Skeletal muscle cell (primary cell): ENCODE results near the gene RASD1.

Experiments
- DNase-seq: peaks from one replicate; pipeline ENCODE4 v3.0.0-alpha.2; 2010; ENCODE audit warnings: low read depth
- H3K4me3 ChIP-seq: 2 replicates; pipeline ENCODE4 v1.5.1; 2011; ENCODE audit warnings: low read depth, mild to moderate bottlenecking, control low read depth, low read length, moderate library complexity

Gene RASD1

DNA sequence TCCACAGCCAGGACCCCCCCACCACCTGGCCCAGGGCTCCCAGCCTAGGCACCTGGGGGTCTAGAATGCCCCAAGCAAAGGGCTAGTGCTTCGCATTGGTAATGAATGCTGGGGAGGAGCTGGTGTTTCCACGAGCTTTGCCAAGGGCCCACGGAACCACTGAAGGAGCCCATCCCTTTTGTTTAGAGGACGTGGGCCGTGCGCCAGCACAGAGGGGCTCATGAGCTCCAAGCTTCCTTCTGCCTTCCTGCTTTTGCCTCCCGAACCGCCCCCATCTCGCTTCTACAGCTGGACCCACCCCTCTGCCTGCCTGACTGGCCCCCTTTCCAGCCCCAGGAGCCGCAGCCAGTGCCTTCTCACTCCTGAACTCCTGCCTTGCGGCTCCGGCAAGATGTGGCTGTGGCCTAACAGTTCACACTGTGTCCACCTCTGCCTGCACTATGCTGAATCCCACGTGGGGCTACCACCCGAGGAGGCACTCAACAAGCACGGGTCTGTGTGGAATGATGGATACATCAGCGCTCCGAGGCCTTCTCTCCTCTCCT lies 31.8 kb upstream of the RASD1 start:
- no peak overlapping the region for H3K4me3 ChIP-seq
- no peak for DNase-seq

DNA sequence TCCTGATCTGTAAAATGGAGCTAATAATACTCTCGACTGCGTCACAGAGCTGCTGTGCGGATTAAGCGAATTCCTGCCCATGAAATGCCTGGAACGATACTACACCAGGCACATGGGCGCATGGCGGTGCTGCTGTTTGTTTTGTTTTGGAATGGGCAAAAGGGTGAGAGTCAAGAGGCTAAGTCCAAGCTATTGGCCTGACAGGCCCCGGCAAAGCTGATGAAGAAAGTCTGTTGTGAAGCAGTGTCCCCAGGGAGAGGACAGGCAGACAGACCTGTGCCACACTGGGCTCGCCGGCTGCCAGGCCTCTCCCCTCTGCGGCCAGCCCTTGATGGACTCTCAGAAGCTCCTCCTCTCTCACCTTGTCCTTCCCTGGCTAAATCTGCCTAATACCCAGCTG lies 31.3 kb upstream of the RASD1 start:
- H3K4me3 ChIP-seq: no peak overlapping the region

DNA sequence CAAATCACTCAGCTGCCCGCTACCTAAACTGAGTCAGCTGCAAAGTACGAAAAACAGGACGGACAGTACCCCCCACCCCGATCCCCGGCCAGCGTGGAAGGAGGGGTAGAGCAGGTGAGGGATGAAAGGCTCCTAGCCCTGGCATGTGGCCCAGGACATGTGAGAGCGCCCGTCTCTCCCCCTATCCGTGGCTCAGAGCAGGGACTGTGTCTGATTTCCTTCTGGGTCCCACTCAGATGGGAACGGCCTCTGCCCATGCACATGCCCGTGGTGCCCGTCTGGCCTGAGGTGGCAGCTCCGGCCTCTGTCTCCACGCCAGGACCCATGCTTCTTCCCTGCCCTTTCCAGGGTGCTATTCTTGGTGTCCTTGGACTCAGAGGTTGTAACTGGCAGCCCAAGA lies 30.2 kb upstream of the RASD1 start:
- no peak for DNase-seq
- H3K4me3 ChIP-seq: no peak overlapping the region

More for the DNA sequence above, 31.3 kb upstream of the RASD1 start:
- no peak for DNase-seq

DNA sequence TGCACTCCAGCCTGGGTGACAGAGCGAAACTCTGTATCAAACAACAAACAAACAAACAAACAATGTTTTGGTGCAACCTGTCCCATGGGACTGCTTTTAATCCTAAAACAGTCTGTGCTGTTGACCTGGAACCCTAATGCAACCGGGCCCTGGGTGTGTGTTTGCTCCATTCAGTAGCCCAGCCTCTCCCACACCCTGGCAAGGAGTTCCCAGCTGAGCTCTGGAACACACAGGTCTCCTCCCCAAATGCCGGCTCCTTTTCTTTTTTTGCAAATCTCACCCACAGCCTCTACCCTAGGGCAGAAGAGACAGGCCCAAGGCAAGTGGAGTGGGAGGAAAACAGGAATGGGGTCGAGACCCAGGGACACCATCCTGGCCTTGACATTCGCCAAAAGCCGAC lies 29.8 kb upstream of the RASD1 start:
- no peak overlapping the region for H3K4me3 ChIP-seq
- DNase-seq: no peak

DNA sequence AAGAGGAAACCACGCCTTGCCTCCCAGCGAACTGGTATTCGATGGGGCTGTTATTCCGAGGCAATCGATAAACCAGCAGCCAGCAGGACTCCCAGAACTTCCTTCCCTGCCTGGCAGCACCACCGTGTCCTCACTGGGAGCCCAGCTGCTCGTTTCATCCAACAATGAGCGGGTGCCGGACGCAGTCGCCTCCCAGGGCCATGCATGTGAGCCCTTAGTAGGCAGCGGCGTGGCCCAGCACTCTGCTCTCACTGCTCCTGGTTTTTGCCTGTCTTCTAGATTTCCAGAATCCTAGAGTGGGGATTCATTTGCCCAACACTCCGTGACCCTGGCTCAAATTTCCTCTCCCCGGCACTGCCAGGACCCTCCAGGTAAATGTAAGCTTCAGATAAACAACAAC lies 29.1 kb upstream of the RASD1 start:
- no peak overlapping the region for H3K4me3 ChIP-seq

DNA sequence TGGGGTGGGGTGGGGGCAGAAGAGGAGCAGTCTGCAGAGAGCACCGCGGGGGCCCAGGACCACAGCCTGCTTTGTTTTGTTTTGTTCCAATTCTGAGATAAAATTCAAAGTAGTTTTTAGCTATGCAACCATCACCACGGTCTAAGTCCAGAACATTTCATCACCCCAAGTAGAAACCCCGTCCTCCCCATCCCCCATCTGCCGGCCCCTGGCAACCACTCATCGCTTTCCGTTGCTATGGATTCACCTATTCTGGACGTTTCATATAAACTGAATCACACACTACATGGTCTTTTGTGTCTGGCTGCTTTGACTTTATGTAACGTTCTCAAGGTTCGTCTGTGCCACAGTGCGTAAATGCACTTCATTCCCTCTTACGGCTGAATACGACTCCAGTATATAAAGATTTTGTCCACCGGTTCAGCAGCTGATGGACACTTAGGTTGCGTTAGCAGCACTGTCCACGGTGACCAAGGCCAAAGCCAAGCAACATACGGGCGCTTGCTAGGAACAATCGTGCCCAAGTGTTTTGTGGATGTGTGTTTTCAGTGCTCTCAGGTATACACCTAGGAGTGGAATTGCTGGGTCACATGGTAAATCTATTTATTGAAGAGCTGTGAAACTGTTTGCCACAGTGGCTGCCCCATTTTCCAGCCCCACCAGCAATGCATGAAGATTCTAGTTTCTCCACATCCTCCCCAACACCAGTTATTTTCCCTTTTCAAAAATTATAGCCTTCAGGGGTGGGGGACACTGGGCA lies 27.7 kb upstream of the RASD1 start:
- no peak overlapping the region for H3K4me3 ChIP-seq
- DNase-seq: no peak

More for the DNA sequence above, 29.1 kb upstream of the RASD1 start:
- DNase-seq: no peak

DNA sequence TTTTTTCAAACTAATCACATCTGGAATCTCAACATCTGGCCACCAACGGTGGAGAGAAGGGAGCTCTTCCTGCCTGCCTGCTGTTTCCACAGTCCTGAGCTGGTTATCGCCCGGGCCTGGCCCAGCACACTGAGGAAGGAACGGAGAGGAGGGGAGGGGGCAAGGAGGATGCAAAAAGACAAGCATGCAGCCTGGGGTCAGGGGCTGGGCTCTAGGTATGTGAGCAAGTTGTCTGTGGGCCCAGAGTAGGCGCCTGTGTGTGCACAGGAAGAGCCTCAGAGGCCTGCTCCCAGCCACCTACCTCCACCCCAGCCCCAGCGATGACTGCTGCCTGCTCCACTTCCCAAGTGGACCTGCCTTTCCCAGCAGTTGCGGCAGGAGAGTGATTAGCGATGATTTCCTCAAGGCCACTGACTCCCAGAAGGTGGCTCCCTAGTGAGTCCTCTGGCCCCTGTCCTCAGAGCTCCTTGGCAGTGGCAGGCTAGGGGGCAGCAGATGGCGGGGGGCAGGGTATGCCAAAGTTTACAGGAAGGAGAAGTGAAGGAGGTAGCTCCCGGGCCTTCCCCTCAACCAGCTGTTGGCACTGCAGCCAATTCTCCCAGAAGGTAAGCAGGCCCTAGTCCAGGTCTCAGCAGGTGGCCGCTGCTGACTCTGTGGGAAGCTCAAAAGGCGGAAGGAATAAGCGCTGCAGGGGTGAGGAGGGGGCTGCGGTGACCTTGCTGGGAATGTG lies 27.0 kb upstream of the RASD1 start:
- no peak for DNase-seq
- no peak overlapping the region for H3K4me3 ChIP-seq

DNA sequence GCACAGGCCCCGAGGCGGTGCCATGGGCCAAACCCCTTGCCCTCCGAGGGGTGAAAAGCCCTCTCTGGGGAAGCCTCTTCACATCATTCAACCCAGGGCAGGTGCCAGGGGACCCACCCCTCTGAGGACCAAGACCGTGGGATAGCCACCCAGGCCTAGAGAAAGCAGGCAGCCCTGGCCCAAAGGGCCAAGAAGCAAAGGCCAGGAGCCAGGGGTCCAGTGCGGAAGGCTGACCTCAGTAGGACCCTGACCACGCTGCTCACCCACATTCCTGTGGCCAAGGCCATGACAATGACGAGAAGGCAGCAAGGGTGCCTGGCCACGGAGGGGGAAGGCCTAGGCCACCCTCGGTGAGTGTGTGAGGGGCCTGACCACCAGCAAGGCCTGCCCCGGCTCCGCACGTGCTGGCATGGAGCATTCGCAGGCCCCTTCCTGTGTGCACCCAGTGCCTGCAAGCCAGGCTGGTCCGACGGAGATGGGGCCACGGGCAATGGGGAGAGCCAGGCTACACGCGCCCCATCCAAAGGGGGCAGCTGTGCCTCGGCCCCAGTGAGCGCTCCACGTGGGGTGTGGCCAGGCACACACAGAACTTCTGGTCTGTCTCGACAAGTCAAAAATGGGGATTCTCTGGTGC lies 24.5 kb upstream of the RASD1 start:
- H3K4me3 ChIP-seq: no peak overlapping the region
- DNase-seq: no peak

DNA sequence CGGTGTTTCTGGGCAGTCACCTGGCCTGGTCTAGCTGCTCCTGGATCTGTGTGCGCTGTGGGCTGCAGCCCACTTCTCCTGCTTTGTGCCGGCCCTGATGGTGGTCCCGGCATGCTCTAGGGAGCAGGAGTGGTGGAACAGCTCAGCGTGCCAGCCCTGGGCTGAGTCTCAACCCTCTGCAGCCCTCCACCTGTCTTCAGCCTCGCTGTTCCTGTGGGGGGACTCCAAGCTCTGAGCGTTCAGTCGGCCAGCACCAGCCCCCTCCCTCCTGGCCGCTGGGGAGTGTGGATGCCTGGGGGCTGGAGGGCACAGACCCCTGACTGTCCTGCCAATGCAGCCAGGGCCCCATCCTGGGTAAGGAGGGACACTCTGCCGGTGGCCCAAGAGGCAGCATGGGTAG lies 23.7 kb upstream of the RASD1 start:
- no peak overlapping the region for H3K4me3 ChIP-seq

DNA sequence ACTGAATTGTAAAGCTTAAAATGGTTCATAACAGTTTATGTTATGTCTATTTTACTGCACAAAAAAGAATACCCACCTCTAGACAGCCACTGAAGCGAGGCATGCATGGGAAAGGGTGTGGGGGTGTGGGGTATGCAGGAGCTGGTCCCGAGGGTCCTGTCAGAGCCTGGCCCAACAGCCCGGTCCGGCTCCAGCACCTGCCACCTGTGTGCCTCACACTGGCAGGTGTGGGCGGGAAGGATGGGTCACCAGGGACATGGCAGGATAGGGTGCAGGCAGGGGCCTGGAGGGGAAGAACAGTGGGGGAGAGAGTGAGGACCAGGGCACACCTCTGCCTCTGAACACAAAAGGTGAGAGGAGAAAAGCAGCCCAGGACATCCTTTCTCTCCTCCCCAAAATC lies 22.8 kb upstream of the RASD1 start:
- DNase-seq: no peak
- H3K4me3 ChIP-seq: no peak overlapping the region

More for the DNA sequence above, 23.7 kb upstream of the RASD1 start:
- DNase-seq: no peak

DNA sequence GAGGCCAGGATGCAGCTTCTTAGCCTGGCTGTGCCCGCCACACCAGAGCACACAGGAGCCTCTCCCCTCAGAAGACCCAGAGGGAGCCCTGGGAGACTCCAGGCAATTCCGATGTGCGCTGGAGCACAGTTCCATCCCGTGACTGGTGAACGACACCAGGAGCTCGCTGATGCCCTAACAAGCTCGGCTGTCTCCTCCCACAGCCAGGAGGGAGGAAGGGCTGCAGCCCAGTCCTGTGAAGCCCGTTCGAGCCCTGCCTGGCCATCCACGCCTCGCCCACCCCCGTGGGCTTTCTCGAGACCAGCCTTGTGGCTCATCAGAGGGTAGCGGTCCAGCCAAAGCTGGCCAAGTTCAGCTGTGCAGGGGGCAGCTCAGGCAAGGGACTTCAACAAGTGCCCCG lies 21.8 kb upstream of the RASD1 start:
- DNase-seq: no peak
- no peak overlapping the region for H3K4me3 ChIP-seq

DNA sequence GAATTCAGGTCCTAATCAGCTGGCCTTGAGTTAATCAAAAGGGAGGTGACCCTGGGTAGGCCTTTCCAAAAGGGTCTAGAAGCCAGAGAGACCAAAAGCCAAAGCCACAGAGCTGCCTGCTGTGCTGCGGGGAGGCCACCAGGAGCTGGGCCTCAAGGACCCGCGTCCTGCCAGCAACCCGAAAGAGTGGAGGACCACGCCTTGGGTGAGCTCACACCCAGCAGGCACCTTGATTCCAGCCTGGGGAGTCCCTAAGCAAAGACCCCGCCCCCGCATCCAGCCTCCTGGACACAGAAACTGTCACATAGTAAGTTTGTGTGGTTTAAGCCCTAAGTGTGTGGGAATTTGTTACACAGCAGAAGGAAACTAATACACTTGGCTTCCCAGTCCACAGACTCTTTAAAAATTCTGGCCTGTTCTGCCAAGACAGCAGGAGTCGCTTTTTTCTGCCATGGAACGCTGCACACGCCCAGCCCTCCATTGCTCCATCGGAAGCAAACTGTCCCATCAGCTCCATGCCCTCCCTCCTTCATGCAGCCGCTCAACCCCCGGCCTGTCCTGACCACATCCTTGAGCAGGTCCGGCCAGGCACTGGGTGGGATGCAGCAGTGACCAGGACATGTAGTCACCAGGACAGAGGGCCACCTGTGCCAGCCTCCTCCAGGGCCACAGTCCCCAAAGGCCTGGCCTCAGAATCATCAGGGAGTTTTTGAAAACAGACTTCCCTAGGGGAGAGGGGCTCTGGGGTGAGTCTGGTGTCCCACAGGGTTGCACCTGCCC lies 20.9 kb upstream of the RASD1 start:
- DNase-seq: no peak
- no peak overlapping the region for H3K4me3 ChIP-seq

DNA sequence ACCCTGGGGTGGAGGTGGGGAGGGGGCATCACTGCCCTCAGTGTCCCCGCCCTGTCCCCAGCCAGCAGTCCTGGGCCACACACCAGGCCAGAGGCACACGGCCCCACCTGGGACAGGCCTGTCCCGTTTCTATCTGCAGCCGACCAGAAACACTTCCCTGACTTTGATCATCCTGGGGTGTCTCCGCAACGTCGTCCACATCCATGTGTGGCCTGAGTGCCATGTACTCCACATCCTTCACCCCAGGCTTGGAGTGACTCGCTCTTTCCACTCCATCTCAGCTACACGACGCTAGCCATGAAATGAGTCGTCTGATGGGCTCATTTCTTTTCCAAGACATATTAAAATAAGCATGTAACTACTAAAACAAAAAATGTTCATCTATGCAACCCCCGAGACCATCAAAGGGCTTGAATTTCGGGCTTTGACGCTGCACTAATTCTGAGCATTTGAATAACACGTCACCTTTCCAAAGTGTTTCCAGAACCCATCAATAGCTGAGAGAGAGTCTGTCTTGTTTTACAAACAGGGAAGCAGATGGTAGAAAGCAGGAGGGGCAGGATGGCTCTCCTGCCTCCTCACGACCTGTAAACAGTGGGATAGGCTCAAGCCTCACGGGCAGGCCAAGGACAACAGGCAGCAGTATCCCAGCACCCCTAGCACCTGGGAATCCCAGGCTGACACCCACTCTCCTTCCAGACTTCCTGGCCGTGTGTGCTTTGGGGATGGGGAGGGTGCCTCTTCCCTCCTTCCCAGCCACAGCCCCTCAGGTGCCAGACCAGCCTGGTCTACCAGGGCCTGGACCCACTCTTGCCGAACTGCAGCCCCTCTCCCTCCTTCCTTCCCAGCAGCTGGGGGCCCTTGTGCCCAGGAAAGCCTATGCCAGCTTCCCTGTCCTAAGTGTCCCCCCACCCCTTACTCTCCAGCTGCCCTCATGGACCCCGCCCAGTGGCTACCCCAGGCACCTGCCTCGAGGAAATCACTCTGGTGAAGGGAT lies 20.0 kb upstream of the RASD1 start:
- H3K4me3 ChIP-seq: no peak overlapping the region
- DNase-seq: no peak

DNA sequence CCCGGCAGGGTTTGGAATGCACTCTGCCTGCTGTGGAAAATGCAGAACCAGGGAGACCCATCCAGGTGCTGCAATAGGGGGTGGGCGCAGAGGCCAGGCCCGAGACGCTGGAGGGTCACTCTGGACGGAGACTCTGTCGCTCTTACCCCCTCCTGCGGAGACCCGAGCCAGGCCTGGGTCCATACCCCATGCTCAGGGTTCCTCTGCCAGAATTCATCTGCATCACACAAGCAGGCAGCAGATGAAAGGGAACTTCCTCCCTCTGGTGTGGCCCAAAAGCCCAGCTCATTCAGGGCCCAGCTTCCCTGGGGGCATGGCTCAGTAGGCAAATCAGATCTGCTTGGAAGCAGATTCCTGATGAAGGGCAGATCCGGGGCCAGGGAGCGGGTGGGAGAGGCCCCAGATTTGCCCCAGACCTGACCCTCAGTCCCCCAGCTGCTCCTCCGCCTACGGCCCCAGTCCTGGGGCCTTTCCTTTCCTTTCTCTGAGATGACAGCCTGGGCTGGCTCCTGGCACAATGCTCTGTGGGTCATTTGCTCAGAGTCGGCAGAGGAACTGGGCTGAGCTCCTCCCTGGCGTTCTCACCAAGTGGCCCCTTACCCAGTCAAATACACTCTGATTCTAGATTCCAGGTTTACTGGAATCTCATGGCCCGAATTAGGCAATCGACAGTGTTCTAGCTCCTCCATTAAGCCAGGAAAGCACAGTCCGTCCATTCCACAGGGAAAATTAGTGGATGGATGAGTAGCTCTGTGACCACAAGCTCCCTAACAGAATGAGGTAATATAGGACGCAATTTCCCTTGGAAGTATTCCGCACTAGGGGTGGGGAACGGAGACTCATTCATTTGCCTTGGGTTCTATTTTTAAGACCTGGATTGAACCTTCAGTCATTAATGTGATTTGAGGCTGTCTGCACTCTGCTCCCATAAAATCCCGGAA lies 19.1 kb upstream of the RASD1 start:
- DNase-seq: peak; percentile 92

DNA sequence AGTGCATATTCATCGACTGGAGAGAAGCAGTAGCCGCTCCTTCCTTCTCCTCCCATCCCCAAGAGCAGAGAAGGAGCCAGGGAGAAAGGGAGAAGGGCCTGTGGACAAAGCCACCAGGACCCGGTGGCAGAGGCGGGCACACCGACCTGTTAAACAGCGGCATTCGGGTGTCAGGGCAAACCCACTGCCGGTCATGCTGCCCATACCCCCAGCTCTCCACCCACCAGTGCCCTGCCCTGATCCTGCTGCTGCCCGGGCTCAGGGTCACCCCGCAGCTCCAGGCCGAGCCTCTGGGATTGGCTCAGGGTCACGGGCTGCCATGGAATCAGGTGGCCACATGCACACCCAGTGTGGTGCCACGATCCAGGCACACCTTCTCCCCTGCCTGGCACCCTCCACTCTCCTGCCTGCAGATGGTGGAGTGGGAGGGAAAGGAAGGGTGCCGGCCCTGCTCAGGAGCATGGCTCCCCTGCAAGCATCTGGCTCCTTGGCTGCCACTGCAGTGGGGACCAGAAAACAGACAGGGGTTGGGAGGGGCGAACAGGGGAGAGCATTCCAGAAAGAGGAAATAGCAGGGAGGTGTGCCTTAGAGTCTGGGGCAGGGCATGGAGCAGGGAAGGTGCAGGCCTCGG lies 18.3 kb upstream of the RASD1 start:
- DNase-seq: no peak
- no peak overlapping the region for H3K4me3 ChIP-seq

More for the DNA sequence above, 19.1 kb upstream of the RASD1 start:
- H3K4me3 ChIP-seq: no peak overlapping the region

DNA sequence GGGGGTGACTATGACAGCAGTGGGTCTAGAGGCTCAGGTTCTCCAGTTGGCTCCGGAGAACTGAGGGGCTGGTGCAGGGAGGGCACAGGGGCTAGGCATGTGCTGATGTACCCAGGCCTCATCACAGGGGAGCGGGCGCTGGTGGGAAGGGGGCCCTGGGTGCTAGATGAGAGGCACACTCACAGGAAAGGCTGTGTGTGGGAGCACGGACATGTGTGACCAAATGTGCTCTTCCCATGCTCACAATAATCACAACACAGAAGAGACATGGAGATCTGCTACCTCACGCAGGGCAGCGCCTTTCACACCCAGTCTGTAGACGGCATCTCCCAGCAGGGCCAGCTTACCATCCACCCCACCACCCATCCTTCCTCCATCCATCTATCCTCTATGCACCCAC lies 17.4 kb upstream of the RASD1 start:
- no peak overlapping the region for H3K4me3 ChIP-seq
- no peak for DNase-seq

DNA sequence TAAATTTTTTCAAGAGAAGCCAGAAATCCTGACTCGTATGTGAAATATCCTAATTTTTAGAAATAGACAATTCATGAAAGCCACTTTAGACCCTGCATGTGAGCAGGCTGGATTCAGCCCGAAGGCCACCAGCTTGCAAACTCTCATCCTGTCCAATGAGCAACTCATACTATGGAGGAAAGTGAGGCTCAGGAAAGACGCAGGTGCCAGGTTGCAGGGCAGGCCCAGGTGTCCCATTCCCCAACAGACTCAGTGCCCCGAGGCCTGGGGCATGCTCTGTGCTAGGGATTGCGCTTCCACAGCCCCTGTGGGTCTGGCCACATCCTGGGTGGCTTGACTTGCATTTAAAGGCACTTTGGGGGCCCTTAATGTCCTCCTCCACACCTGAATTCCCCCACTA lies 16.7 kb upstream of the RASD1 start:
- no peak for DNase-seq

More for the DNA sequence above, 16.7 kb upstream of the RASD1 start:
- no peak overlapping the region for H3K4me3 ChIP-seq
